Vagina (tissue), 2 donors: ENCODE results near the gene WDTC1. TPM values are rescaled to one million over a fixed set of nuclear protein-coding genes. Genes with fewer than 3 reads are reported as not detected.
A peak's percentile ranks its signal among the peaks of the same experiment; 100 is the strongest.

Experiments used
- DNase-seq, 2 donors: peaks; one replicate each; pipeline ENCODE4 v3.0.0-alpha.2; 2017; ENCODE audit errors: extremely low spot score in 2 of 2
- H3K27ac ChIP-seq: fragments of 200-600 bp; sonication (generic); one replicate; pipeline ENCODE4 v1.5.1; 2019
- H3K27me3 ChIP-seq: fragments of 200-600 bp; sonication (generic); one replicate; pipeline ENCODE4 v1.5.1; 2019
- H3K36me3 ChIP-seq, 2 donors: fragments of 200-600 bp; sonication (generic); one replicate each; pipeline ENCODE4 v1.5.1; 2017 to 2019
- H3K4me1 ChIP-seq: fragments of 200-600 bp; sonication (generic); one replicate; pipeline ENCODE4 v1.5.1; 2019
- H3K4me3 ChIP-seq, 2 donors: fragments of 200-600 bp; sonication (generic); 1 replicate in 1 of 2; 2 replicates in 1 of 2; pipeline ENCODE4 v1.5.1; 2016 to 2019
- H3K9me3 ChIP-seq: fragments of 200-600 bp; sonication (generic); one replicate; pipeline ENCODE4 v1.5.1; 2019
- CTCF ChIP-seq, 3 experiments: fragments of 450-650 bp in 2 of 3; fragments of 200-600 bp in 1 of 3; sonication (generic) in 1 of 3; IDR thresholded peaks; one replicate each; pipeline ENCODE4 v1.5.1; 2017 to 2019; ENCODE audit warnings: antibody characterized with exemption in 3 of 3, mild to moderate bottlenecking in 2 of 3, moderate library complexity in 2 of 3
- POLR2A ChIP-seq, 2 donors: fragments of 450-650 bp; IDR thresholded peaks; one replicate each; pipeline ENCODE4 v1.6.1; 2017; ENCODE audit warnings: antibody characterized with exemption in 2 of 2, mild to moderate bottlenecking in 2 of 2, moderate library complexity in 2 of 2
- POLR2AphosphoS5 ChIP-seq, 2 donors: sonication (generic); formaldehyde crosslinking; IDR thresholded peaks; one replicate each; pipeline ENCODE4 v1.9.0; 2017; ENCODE audit warnings: antibody characterized with exemption in 2 of 2, mild to moderate bottlenecking in 2 of 2, low read depth in 1 of 2; ENCODE audit not compliant: insufficient read depth in 1 of 2
- intact Hi-C: fragments of 100-400 bp; cut with DNase I; formaldehyde crosslinking; loops from one replicate; pipeline ENCODE4 v1.15.1; 2023
- total RNA-seq: library from RNA; depleted of rRNA; stranded (reverse); fragments of >200 nt; gene quantifications from one replicate; pipeline ENCODE4 v1.2.3, GENCODE V29; 2016

The WDTC1 gene
- total RNA-seq, 1 donor from 2014 or later = 28.2 TPM

- Histone ChIP-seq H3K36me3 (peaks cover 0 to 11% of the 10 kb centered on the region in 2 donors), H3K27me3 (no peaks in the 10 kb centered on the region), H3K4me1 (peaks cover 44% of the 10 kb centered on the region), H3K27ac (peak overlapping the region; percentile 31), H3K4me3 (peak overlapping the region; percentile 37 to 65), H3K9me3 (no peaks in the 10 kb centered on the region)
- no peak for TF ChIP-seq POLR2A (IDR thresholded peaks at IDR 0.05)
- TF ChIP-seq POLR2AphosphoS5 (IDR thresholded peaks at IDR 0.05; ENCODE audit: insufficient read depth in 1 of 2, low read depth in 1 of 2) = peak in 1 of 2 donors; percentile 23
- no peak for TF ChIP-seq CTCF (IDR thresholded peaks at IDR 0.05)
- intact Hi-C loops = no loop called here
- DNase-seq = no peak
These were observed 114.7 kb downstream of the WDTC1 start for GRCh38 chr1:27348861-27349783.

GRCh38 chr1:27349784-27350662, 115.6 kb downstream of the WDTC1 start:
- H3K27me3 ChIP-seq = no peaks in the 10 kb centered on the region
- peaks cover 0 to 20% of the 10 kb centered on the region in 2 donors for H3K36me3 ChIP-seq
- DNase-seq = no peak
- H3K9me3 ChIP-seq = no peaks in the 10 kb centered on the region
- H3K27ac ChIP-seq = peak overlapping the region; percentile 31
- TF ChIP-seq POLR2A (IDR thresholded peaks at IDR 0.05) = no peak
- H3K4me3 ChIP-seq = peak overlapping the region; percentile 37 to 65
- H3K4me1 ChIP-seq = peaks cover 44% of the 10 kb centered on the region
- intact Hi-C loops = no loop called here

GRCh38 chr1:27350663-27351540, 116.5 kb downstream of the WDTC1 start:
- peak in 1 of 2 donors; percentile 43 for TF ChIP-seq POLR2AphosphoS5 (IDR thresholded peaks at IDR 0.05; ENCODE audit: insufficient read depth in 1 of 2, low read depth in 1 of 2)
- no peak for TF ChIP-seq POLR2A (IDR thresholded peaks at IDR 0.05)
- Histone ChIP-seq H3K4me1 (peaks cover 44% of the 10 kb centered on the region), H3K36me3 (peaks cover 0 to 29% of the 10 kb centered on the region in 2 donors), H3K9me3 (no peaks in the 10 kb centered on the region), H3K4me3 (peak overlapping the region; percentile 37 to 65), H3K27me3 (no peaks in the 10 kb centered on the region), H3K27ac (peak overlapping the region; percentile 72)
- DNase-seq = no peak
- intact Hi-C loops = no loop called here

- H3K27ac ChIP-seq = peak overlapping the region; percentile 72
- intact Hi-C loops = no loop called here
These were observed 117.2 kb downstream of the WDTC1 start for GRCh38 chr1:27351541-27352107.

More at GRCh38 chr1:27351541-27352107, 117.2 kb downstream of the WDTC1 start:
- Histone ChIP-seq H3K9me3 (no peaks in the 10 kb centered on the region), H3K4me3 (peak overlapping the region; percentile 37 to 65), H3K4me1 (peaks cover 42% of the 10 kb centered on the region), H3K36me3 (peaks cover 0 to 36% of the 10 kb centered on the region in 2 donors), H3K27me3 (no peaks in the 10 kb centered on the region)
- TF ChIP-seq CTCF (IDR thresholded peaks at IDR 0.05) (no peak), POLR2A (IDR thresholded peaks at IDR 0.05) (no peak), POLR2AphosphoS5 (IDR thresholded peaks at IDR 0.05; ENCODE audit: insufficient read depth in 1 of 2, low read depth in 1 of 2) (peak in 1 of 2 donors; percentile 2)
- no peak for DNase-seq
